GM19240 (cell line): ENCODE data around the gene ITIH1.
"Not testable (repeated sequence)": the region's sequence is repeated elsewhere in the genome, so short reads cannot be mapped to it uniquely, and the experiment has no call there.

Experiments
- DNase-seq: peaks from one replicate; pipeline ENCODE4 v3.0.0; 2011; ENCODE audit warnings: low spot score; ENCODE audit not compliant: insufficient read length

Gene ITIH1

DNA sequence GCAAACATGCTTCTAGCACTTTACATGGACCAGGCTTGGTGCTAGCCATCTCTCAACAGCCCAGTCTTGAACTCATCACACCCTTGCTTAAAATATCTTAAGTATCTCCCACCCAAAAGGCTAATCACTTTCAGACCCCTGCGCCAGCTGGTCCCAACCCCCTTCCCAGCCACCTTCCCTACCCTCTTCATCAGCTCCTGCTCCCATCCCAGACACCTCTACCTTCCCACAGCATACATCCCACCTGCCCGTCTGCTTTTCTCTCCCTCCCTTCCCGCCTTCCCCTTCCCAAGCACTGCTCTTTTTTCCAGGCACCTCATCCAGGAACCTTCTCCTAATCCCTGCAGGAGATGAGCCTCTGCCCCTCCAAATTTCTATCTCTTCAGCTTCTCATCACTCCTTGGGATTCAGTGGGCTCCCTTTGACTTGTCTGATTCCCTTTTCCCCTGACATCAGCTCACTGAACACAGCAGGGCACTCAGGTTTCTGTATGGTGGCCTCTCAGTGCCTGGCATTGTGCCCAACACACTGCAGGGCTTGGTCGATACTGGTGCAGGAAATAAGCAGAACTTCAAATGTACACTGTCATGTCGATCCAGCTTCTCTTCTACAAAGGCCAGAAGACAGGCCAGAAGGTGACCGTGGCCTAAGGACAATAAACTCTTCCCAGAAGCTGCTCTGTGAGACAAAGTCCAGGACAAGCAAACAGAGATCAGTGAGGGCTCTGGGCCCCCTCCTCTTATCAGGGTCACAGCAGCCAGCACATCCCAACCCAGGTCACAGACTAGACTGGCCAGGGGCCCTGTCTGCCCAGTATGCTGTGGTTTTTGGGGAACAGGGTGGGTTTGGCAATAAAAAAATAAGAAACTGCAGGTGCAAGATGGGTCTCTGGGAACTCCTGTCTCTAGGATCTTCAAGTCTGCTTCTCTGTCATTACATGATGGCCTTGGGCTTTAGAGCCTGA is 2.2 kb upstream of the ITIH1 start:
- DNase-seq: no peak

DNA sequence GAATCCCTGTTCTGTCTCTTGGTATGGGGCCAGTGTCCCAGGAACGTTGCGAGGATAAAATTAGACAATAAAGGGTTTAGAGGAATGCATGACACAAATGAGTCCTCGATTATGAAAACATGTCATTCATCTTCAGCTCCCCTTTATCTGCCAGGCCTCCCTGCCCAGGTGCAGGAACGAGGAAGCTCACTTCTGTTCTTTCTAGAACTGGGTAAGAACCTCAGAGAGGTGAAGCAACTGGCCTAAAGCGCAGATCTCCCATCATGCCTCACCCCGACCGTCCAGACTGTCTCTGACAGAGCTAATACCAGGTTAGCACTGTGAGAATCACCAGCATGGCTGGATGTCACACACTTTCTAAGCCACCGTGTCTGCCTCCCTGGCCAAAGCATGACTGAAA is 1.5 kb upstream of the ITIH1 start:
- DNase-seq: no peak

GRCh38 chr3:52776486-52776885 is 913 bp upstream of the ITIH1 start:
- not testable (repeated sequence) for DNase-seq

DNA sequence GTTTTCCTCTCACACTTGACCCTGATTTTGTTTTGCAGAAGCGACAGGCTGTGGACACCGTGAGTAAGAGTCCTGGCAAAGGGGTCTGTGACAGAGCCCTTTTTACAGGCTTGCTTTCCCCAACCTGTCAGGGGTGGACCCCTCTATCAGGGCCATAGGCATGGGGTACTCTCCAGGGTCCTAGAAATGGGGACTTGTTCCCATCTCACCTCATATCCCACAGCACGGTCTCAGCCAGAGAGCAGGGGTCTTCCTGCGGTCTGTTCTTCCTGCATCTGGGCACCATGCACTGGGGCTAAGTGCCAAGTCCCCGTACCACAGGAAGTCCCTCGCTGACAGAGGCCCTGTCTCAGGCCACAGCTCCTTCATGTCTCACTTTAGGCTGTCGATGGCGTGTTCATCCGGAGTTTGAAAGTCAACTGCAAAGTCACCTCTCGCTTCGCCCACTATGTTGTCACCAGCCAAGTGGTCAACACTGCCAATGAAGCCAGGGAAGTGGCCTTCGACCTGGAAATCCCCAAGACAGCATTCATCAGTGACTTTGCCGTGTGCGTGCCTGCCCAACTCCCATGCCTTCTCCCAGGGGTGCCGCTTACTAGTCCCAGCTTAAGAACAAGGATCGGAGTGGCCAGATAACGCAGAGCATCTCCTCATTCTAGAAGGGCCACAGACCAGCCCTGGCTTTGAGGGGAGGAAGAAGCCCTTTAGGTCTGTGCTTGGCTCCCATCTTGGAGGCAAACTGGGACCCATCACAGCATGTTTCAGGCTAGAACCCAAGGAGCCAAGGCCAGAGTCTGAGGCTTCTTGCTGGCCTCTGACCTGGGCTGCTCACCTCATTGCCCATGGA is 783 bp downstream of the ITIH1 start:
- DNase-seq: no peak

DNA sequence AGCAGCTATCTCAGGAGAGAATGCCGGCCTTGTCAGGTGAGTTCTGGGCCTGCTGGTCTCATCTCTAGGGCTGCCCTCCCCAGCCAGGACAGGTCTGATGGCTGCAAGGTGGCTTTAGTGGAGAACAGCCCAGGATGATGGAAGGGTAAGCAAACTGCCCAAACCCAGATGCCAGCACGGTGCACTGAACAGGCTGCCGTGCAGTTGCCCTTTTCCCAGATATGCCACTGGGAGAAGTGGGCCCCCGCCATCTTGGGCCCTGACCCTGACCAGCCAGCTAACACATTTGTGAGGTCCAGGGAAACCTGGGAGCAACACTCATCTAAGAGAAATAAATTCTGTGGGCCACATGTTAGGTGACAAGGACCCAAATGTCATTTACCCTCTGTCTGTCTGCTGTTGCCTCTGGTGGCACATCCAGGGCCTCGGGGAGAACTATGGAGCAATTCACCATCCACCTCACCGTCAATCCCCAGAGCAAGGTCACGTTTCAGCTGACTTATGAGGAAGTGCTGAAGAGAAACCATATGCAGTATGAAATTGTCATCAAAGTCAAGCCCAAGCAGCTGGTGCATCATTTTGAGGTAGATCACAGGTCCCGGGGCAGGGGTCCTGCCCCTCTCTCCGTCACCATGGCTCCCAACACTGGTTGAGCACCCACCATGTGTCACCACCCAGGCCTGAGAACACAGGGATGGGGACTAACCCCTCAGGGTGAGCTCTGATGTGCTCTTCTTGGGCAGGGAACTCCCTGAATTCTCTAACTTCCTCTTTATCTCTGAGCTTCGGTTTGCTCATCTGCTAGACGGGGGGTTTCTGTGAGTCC is 1.8 kb downstream of the ITIH1 start:
- no peak for DNase-seq

- DNase-seq: no peak
These were observed 2.6 kb downstream of the ITIH1 start for GRCh38 chr3:52779837-52780585.

DNA sequence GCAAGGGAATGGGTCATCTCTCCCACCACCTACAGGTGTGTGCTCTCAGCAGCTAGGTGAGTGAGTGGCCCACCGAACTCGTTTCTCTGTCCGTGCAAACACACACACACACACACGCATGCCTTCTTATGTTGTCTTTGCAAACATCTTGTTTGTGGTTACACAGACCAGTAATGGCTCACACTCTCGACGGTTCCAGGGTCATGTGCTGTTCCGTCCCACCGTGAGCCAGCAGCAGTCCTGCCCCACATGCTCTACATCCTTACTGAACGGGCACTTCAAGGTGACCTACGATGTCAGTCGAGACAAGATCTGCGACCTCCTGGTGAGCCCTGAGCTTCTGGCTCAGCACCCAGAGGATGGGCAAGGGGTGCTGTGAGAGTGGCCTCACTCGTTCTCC is 4.3 kb downstream of the ITIH1 start:
- no peak for DNase-seq

GRCh38 chr3:52782412-52783210 is 5.2 kb downstream of the ITIH1 start:
- no peak for DNase-seq

DNA sequence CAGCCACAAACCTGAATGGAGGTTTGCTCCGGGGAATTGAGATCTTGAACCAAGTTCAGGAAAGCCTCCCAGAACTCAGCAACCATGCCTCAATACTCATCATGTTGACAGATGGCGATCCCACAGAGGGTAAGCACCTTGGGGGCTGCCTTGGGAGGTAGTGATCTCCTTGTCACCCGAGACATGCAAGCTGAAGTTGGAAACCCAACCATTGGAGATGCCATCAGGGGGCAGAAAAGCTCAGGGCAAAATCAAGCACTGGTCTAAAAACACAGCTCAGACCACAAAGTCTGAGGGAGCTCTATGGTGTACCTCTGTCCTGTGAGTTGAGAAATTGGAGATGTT is 5.8 kb downstream of the ITIH1 start:
- no peak for DNase-seq

- DNase-seq: no peak
These were observed 6.7 kb downstream of the ITIH1 start for GRCh38 chr3:52784021-52784621.

DNA sequence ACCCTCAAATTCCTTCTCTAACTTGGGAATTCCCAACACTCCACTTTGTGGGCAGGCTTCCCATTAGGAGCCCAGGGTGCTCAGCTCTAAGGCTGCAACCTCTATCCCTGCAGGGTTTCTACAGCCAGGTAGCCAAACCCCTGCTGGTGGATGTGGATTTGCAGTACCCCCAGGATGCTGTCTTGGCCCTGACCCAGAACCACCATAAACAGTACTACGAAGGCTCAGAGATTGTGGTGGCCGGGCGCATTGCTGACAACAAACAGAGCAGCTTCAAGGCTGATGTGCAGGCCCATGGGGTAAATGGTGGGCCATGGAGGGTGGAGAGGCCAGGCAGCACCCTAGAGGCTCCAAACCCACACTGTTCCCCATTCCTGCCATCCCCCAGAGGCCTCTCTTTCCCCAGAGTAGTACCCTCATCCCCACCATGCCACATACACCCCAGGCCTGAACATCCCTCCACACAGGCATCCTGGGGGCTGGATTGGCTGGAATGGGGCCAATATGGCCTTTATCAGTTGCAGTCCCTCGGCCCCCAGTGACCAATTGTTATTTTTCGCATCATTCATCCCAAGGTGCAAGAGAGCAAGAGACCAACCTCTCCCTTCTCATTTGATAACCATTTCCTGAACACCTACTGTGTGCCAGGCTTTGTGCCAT is 7.7 kb downstream of the ITIH1 start:
- DNase-seq: no peak

GRCh38 chr3:52786330-52787215 is 9.2 kb downstream of the ITIH1 start:
- no peak for DNase-seq

DNA sequence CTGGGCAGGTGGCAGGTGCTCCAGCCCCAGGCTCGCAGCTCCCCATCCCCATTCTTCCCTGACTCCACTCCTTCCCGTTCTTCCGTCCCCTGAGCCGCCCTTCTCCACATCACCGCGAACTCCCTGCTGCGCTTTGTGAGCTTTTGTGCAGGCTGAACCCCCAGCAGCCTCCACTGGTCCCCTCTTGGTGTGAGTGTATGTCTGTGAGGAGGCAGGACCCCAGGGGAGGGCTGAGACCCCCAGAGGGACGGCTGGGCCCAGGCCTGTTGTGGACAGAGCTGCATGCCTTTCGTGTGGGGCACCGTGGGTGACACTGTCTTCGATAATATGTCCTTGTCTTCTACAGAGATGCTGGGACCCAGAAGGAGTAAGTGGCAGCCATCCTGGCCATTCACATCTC is 9.8 kb downstream of the ITIH1 start:
- no peak for DNase-seq

- no peak for DNase-seq
These were observed 10.6 kb downstream of the ITIH1 start for GRCh38 chr3:52787672-52788625.

DNA sequence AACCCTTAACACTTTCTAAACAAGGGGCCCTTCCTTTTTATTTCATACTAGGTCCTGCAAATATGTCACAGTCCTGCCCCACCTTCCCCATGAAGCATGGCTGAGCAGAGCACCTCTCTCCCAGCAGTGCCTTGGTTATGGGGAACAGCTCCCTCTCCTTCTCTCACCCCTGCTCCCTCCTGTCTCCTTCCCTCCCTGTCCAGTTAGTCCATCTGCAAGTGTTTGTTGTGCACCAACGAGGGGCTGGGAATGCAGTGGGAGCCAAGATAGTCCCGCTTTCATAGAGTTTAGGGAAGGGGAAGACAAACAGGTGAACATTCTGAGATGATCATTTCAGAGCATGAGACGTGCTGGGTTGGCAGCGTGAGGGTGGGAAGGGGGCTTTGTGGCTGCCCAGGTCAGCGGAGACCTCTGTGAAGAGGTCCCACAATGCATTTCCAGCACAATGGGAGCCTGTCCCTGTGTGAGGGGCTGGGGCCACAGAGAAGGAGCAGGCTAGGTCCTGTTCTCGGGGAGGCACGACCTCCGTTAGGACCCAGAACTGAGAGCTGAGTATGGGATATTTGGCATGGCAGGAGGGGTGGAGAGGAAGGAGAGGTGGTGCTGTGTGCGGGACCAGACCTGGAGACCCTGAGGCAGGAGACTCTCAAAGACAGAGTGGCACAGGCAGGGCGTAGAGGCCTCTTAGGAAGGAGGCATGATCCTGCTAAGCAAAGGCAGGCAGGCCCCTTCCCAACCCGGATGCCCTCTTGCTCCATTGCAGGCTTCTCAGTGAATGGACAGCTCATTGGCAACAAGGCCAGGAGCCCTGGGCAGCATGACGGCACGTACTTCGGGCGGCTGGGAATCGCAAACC is 11.7 kb downstream of the ITIH1 start:
- no peak for DNase-seq

DNA sequence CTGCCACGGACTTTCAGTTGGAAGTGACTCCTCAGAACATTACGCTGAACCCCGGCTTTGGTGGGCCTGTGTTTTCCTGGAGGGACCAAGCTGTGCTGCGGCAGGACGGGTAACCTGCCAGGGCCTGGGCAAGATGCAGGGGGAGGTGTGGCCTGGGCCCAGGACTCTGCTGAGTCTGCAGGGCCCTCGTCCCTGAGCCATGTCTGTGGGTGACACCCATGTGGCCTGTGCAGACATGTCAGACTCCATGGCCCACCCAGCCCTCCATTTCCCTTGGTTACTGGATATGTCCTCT is 12.3 kb downstream of the ITIH1 start:
- DNase-seq: no peak
